Activated CD4-positive, alpha-beta T cell treated with anti-CD3 and anti-CD28 coated beads, Interleukin-2, amount 50 U/mL, for 48 hours (primary cell): ENCODE measurements around the gene NLRP3.
"Not testable (repeated sequence)": the region's sequence is repeated elsewhere in the genome, so short reads cannot be mapped to it uniquely, and the experiment has no call there.

ENCODE experiments used
- DNase-seq, 2 experiments: peaks; one replicate each; pipeline ENCODE4 v3.0.0-alpha.2; 2020

NLRP3 gene

DNA sequence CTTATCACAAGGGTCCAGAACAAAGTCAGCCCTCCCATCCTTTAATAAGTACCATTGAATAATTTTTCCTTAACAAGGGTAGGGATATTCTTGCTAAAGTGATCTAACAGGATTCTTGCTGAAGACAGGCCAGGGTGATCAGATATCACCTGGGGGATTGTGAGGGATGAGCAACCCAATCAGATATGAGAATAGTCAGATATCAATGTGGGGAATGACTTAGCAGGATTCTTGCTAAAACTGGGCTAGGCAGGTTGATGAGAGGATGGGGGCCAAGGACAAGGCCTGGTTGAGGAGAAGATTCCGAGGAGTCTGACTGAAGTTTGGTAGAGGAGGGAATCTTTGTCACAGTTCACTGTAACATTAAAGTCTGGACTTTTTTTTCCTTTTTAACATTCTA lies 23.9 kb upstream of the NLRP3 start:
- DNase-seq: no peak

- not testable (repeated sequence) for DNase-seq
Measured at GRCh38 chr1:247395075-247395474, 20.9 kb upstream of the NLRP3 start.

DNA sequence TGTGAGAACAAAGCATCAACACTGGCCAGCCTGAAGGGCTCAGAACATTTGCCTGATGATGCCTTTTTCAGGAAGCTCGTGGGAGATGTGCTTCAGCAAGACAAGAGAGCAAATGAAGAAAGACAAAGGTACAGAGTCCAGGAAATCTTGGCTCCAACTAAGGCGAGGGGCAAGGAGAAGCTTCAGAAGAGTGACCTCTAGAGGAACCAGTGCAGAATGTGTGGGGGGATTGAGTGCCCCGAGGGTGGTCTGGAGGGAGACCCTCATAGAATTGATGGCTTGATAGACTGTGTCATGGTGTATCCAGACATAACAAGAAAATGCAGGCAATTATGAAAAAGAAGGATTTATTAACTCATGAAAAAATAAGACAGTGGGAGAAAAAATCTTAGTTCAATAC lies 15.3 kb upstream of the NLRP3 start:
- DNase-seq: no peak

GRCh38 chr1:247401310-247402119 lies 14.5 kb upstream of the NLRP3 start:
- no peak for DNase-seq

- DNase-seq: no peak
Measured at GRCh38 chr1:247402120-247402675, 13.8 kb upstream of the NLRP3 start.

DNA sequence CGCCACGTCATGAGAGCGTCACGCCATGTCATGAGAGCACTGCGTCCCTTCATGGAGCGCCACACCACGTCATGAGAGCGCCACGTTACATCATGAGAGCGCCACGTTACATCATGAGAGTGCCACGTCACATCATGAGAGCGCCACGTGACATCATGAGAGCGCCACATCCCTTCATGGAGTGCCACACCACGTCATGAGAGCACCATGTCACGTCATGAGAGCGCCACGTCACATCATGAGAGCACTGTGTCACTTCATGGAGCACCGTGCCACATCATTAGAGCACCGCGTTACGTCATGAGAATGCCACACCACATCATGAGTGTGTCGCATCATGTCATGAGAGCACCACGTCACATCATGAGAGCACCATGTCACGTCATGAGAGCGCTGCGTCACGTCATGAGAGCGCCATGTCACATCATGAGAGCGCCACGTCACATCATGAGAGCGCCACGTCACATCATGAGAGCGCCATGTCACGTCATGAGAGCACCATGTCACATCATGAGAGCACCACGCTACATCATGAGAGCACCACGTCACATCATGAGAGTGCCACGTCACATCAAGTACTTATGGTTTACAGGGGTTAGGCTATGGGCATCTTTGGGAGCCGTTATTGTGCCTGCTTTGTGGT lies 9.8 kb upstream of the NLRP3 start:
- no peak for DNase-seq

GRCh38 chr1:247407180-247407616 lies 8.8 kb upstream of the NLRP3 start:
- DNase-seq: peak; percentile 70 to 82

- peak in 1 of 2 experiments; percentile 13 for DNase-seq
Measured at GRCh38 chr1:247408100-247408499, 7.9 kb upstream of the NLRP3 start.

DNA sequence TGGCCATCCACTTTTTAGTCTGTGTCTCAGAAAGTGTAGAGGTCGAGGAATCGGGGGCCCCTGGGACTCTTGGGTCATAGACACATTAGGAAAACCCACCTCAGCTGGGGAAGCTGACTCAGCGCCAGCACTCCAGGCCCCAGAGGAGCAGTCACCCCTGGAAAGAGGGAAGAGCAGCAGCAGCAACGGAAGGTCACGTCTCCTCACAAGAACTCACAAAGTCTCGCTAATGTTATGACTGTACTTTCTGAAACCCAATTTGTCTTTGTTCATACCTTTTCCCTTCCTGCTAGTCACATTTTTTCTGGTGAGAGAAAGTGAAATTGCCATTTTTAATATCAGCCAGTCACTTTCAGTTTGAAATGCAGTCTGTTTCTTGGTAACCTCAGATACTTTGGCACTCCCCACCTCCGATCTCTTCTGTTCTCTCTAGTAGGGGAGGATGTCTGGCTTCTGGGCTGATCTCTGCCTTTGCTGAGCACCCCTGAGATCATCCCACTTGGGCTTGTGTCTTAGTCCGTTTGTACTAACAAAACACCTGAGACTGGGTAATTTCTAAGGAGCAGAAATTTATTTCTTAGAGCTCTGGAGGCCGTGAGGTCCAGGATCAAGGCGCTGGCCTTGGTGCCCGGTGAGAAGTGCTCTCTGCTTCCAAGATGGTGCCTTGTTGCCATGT lies 6.0 kb upstream of the NLRP3 start:
- DNase-seq: peak; percentile 55 to 61

- no peak for DNase-seq
Measured at GRCh38 chr1:247411621-247412327, 4.2 kb upstream of the NLRP3 start.

GRCh38 chr1:247417831-247418230 lies 1.9 kb downstream of the NLRP3 start:
- DNase-seq: no peak

DNA sequence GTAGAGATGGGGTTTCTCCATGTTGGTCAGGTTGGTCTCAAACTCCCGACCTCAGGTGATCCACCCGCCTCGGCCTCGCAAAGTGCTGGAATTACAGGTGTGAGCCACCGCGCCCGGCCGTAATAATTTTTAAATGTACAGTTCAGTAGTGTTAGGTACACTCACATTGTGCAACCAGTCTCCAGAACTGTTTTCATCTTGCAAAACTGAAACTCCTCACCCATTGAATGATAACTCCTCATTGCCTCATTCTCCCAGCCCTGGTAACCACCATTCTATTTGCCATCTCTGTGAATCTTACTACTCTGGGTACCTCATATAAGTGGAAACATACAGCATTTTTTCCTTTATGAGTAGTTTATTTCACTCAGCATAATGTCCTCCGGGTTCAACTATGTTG lies 3.4 kb downstream of the NLRP3 start:
- DNase-seq: no peak

- peak; percentile 37 to 58 for DNase-seq
Measured at GRCh38 chr1:247421074-247421473, 5.1 kb downstream of the NLRP3 start.

DNA sequence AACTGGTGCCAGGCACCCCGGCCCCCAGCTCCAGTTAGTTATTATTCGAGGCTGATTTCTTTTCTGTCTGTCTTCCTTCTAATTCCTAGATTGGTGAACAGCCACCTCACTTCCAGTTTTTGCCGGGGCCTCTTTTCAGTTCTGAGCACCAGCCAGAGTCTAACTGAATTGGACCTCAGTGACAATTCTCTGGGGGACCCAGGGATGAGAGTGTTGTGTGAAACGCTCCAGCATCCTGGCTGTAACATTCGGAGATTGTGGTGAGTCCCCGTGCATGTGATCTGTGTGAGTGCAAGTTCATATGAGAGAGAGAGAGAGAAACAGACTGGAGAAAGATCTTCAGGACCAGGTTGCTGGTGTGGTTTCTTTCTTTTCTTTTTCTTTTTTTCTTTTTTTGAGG lies 13.5 kb downstream of the NLRP3 start:
- no peak for DNase-seq

- DNase-seq: no peak
Measured at GRCh38 chr1:247430434-247430833, 14.5 kb downstream of the NLRP3 start.

DNA sequence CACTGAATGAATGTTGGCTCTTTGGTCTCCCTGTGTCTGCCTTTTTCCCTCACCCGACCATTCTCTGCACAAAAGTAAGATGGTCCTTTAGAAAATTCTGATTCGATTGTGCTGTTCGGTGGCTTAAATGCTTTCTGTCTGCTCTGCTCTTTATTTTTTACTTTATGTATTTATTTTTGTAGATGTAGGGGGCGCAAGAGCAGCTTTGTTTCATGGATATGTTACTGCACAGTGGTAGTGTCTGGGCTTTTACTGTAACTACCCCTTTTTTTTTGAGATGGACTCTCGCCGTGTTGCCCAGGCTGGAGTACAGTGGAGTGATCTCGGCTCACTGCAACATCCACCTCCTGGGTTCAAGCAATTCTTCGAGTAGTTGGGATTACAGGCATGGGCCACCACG lies 15.7 kb downstream of the NLRP3 start:
- no peak for DNase-seq

DNA sequence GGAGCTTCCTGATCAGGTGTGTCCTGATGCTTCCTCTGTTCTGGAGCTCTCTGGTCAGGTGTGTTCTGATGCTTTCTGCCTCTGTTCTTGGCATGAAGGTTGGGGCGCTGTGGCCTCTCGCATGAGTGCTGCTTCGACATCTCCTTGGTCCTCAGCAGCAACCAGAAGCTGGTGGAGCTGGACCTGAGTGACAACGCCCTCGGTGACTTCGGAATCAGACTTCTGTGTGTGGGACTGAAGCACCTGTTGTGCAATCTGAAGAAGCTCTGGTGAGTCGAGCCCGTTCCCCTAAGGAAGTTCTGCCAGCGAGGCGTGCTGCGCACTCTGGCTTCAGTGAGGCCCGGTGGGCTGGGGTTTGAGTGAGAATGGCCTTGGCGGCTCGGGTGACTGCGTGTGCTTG lies 18.0 kb downstream of the NLRP3 start:
- DNase-seq: no peak

- no peak for DNase-seq
Measured at GRCh38 chr1:247435030-247435758, 19.2 kb downstream of the NLRP3 start.

DNA sequence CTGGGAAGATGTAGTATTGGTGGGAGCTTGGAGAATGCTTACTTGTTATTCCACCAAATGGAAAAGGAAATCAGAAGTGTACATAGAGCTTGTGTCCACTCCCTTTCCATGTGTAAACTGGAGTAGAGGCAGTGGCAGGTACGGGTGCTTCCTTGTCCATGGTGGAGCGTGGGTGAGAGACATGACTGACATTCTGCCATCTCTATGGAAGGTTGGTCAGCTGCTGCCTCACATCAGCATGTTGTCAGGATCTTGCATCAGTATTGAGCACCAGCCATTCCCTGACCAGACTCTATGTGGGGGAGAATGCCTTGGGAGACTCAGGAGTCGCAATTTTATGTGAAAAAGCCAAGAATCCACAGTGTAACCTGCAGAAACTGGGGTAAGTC lies 19.8 kb downstream of the NLRP3 start:
- no peak for DNase-seq

DNA sequence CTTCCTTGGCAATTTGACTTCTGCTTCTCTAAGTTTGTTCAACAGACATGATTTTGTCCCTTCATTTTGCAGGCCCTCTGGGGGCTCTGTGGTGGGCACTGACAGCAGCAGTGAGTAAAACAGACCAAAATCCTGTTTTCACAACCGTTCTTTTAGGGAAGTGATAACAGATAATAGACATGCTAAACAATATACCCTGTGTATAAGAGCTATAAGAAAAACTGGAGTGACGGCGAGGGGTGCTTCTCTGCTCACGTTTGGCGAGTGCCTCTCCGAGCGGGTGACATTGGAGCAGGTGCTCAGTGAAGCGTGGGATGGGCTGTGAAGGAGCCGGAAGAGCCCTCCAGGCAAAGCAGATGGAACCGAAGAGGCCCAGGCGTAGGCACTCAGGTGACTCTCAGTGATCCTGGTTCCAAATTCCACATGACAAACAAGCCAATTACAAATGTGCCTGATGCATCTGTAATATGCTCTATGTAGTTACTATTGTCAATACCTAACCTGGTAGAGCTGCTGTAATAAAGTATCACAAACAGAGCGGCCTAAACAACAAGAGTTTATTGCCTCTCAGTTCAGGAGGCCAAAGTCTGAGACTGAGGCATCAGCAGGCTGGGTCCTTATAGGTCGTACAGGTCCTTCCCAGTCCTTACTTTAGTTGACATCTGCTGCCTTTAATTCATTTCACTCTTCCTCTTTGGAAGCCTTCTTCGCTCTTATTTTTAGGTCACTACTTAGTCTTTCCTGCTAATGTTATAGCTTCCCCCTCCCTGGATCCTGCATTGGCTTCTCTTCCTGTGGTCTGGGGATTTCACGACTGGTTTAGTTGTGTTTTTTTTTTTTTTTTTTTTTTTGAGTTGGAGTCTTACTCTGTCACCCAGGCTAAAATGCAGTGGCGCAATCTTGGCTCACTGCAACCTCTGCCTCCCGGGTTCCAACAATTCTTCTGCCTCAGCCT lies 21.9 kb downstream of the NLRP3 start:
- no peak for DNase-seq

GRCh38 chr1:247440001-247440620 lies 24.1 kb downstream of the NLRP3 start:
- DNase-seq: no peak
